ENCODE measurements around the gene GPR55.

- TF ChIP-seq CTCF (IDR thresholded peaks at IDR 0.05) (no peak), POLR2AphosphoS5 (IDR thresholded peaks at IDR 0.05) (no peak), POLR2A (IDR thresholded peaks at IDR 0.05) (no peak), EP300 (IDR thresholded peaks at IDR 0.05) (no peak)
Observed at GRCh38 chr2:230946429-230947234, 21.6 kb upstream of the GPR55 start.

Measured in stomach (tissue), 4 donors.